HEK293T (cell line): ENCODE results near the gene BEST1.

Experiments used
- ARNT ChIP-seq: fragments of 450-650 bp; IDR thresholded peaks from 2 replicates; pipeline ENCODE4 v1.6.1; 2017; ENCODE audit warnings: mild to moderate bottlenecking
- BHLHE40 ChIP-seq: fragments of 450-650 bp; IDR thresholded peaks from 2 replicates; pipeline ENCODE4 v1.6.1; 2016; ENCODE audit warnings: mild to moderate bottlenecking, moderate library complexity, borderline replicate concordance
- ELF4 ChIP-seq: fragments of 450-650 bp; IDR thresholded peaks from 2 replicates; pipeline ENCODE4 v1.6.1; 2017; ENCODE audit warnings: antibody characterized with exemption
- FOXA1 ChIP-seq: fragments of 450-650 bp; IDR thresholded peaks from 2 replicates; pipeline ENCODE4 v1.6.1; 2016; ENCODE audit warnings: mild to moderate bottlenecking
- FOXK2 ChIP-seq: fragments of 450-650 bp; IDR thresholded peaks from 2 replicates; pipeline ENCODE4 v1.6.1; 2016; ENCODE audit warnings: mild to moderate bottlenecking
- FOXM1 ChIP-seq: fragments of 450-650 bp; IDR thresholded peaks from 2 replicates; pipeline ENCODE4 v1.6.1; 2017; ENCODE audit warnings: mild to moderate bottlenecking, borderline replicate concordance
- HDGF ChIP-seq: fragments of 450-650 bp; IDR thresholded peaks from 2 replicates; pipeline ENCODE4 v1.6.1; 2017; ENCODE audit warnings: antibody characterized with exemption, borderline replicate concordance
- L3MBTL2 ChIP-seq: fragments of 450-650 bp; conservative IDR thresholded peaks from 2 replicates; pipeline ENCODE4 v1.6.1; 2016; ENCODE audit warnings: mild to moderate bottlenecking
- LEF1 ChIP-seq: fragments of 450-650 bp; IDR thresholded peaks from 2 replicates; pipeline ENCODE4 v1.6.1; 2017; ENCODE audit warnings: mild to moderate bottlenecking, borderline replicate concordance
- SP1 ChIP-seq: fragments of 450-650 bp; IDR thresholded peaks from 2 replicates; pipeline ENCODE4 v1.6.1; 2017
- SUZ12 ChIP-seq: fragments of 450-650 bp; IDR thresholded peaks from 2 replicates; pipeline ENCODE4 v1.6.1; 2016; ENCODE audit warnings: mild to moderate bottlenecking
- TARDBP ChIP-seq: fragments of 450-650 bp; IDR thresholded peaks from 2 replicates; pipeline ENCODE4 v1.6.1; 2016

- TF ChIP-seq L3MBTL2 (no peak), FOXA1 (no peak), SP1 (no peak), ELF4 (no peak), LEF1 (no peak), BHLHE40 (no peak), FOXK2 (no peak), HDGF (no peak), TARDBP (no peak), ARNT (no peak), SUZ12 (no peak), FOXM1 (no peak)
Measured at GRCh38 chr11:61972112-61972671, 22.0 kb downstream of the BEST1 start.
